Left lung (tissue), 10 donors: ENCODE measurements around the gene NRXN2. TPM values are rescaled to one million over a fixed set of nuclear protein-coding genes. Genes with fewer than 3 reads are reported as not detected.

Experiments used
- ATAC-seq: fragments of 200-7000 bp; cut with Tn5 transposase; one replicate; pipeline ENCODE4 v1.9.1; 2020; ENCODE audit warnings: moderate library complexity
- DNase-seq, 4 donors: peaks; one replicate each; pipeline ENCODE4 v3.0.0-alpha.2; 2013 to 2020
- H3K27ac ChIP-seq, 2 donors: fragments of 200-600 bp; sonication (generic) in 1 of 2; one replicate each; pipeline versions ENCODE4 v1.5.0 to v1.8.0; 2020 to 2021
- H3K27me3 ChIP-seq, 2 donors: fragments of 200-600 bp; sonication (generic) in 1 of 2; one replicate each; pipeline versions ENCODE4 v1.5.0 to v1.8.0; 2020 to 2021
- H3K36me3 ChIP-seq, 2 donors: fragments of 200-600 bp; sonication (generic) in 1 of 2; one replicate each; pipeline versions ENCODE4 v1.5.0 to v1.8.0; 2020 to 2021
- H3K4me1 ChIP-seq, 2 donors: fragments of 200-600 bp; one replicate each; pipeline ENCODE4 v1.8.0; 2021
- H3K4me3 ChIP-seq, 2 donors: fragments of 200-600 bp; sonication (generic) in 1 of 2; one replicate each; pipeline versions ENCODE4 v1.5.0 to v1.8.0; 2020 to 2021; ENCODE audit warnings: mild to moderate bottlenecking in 1 of 2
- H3K9me3 ChIP-seq, 2 donors: fragments of 200-600 bp; sonication (generic) in 1 of 2; one replicate each; pipeline versions ENCODE4 v1.5.0 to v1.8.0; 2020 to 2021
- intact Hi-C, 2 donors: fragments of 100-400 bp; cut with DNase I; formaldehyde crosslinking; loops; one replicate each; pipeline versions ENCODE4 v1.11.2 to v1.14.2; 2022
- polyA plus RNA-seq, 6 donors: library from polyadenylated mRNA; unstranded; fragments of 120-200 nt; gene quantifications; one replicate each; pipeline ENCODE4 v1.2.1, GENCODE V29; 2013; ENCODE audit not compliant: insufficient read length in 6 of 6
- total RNA-seq, 2 donors: library from RNA; stranded (reverse); fragmentation: NEBNext Ultra II Directional; extraction: Animal tissue kit (Norgen Biotek cat#: 25700); gene quantifications; one replicate each; pipeline ENCODE4 v1.2.1, GENCODE V29; 2021
- TF ChIP-seq, protein P1 (sequence below), 2 donors: fragments of 200-600 bp; sonication (generic) in 1 of 2; IDR thresholded peaks; one replicate each; pipeline versions ENCODE4 v1.5.0 to v1.8.0; 2021; ENCODE audit warnings: antibody characterized with exemption in 2 of 2
- donor health status: DM: no; HTN: yes; CAD: no.
- donor health status: DM: no; HTN: no; CAD: no.

NRXN2 gene
- total and polyA plus RNA-seq, 8 donors = 3.5 to 15.0 (median 10.4) TPM

DNA sequence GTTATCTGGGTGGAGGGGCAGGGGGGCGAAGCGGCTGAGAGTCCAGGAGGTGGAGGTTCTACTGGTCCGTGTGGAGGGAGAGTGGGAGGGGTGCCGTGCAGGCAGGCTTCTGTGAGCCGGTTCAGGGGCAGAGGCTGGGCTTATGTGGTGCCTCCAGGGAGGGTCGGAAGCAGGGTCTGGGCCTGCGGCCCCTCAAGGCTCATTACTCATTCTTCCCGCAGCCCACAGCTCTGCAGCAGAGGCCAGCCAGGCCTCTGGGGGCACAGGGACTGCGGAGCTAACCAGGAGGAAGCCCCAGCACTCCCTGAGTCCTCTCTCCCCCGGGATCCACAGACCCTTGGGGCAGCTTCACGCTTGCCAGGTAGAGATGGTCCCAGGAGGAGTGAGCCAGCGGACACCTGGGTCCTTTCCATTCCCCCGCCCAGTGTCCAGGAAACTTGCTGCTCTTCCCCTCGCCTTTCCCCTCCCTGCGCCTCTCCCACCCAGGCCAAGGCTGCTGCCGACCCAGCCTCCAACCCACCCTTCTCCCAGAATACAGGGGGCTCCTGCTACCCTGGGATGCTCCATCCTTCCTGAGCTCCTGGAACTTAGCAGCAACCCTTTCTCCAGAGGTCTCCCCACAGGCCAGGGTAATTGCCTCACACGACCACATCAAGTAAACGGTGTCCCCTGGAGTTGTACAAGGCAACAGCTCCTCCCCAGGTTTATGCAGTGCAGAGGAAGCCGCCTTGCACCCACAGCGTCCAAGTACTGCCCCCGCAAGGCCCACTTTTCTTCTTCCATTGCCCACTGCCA lies 6.3 kb downstream of the NRXN2 start:
- Histone ChIP-seq H3K4me1 (peaks cover 0 to 23% of the 10 kb centered on the region in 2 donors), H3K4me3 (no peak overlapping the region), H3K36me3 (no peaks in the 10 kb centered on the region), H3K27ac (no peak overlapping the region), H3K9me3 (no peaks in the 10 kb centered on the region), H3K27me3 (peaks cover 60 to 100% of the 10 kb centered on the region in 2 donors)
- intact Hi-C loops = no loop called here
- DNase-seq = no peak
- TF ChIP-seq, protein P1, sequence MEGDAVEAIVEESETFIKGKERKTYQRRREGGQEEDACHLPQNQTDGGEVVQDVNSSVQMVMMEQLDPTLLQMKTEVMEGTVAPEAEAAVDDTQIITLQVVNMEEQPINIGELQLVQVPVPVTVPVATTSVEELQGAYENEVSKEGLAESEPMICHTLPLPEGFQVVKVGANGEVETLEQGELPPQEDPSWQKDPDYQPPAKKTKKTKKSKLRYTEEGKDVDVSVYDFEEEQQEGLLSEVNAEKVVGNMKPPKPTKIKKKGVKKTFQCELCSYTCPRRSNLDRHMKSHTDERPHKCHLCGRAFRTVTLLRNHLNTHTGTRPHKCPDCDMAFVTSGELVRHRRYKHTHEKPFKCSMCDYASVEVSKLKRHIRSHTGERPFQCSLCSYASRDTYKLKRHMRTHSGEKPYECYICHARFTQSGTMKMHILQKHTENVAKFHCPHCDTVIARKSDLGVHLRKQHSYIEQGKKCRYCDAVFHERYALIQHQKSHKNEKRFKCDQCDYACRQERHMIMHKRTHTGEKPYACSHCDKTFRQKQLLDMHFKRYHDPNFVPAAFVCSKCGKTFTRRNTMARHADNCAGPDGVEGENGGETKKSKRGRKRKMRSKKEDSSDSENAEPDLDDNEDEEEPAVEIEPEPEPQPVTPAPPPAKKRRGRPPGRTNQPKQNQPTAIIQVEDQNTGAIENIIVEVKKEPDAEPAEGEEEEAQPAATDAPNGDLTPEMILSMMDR (IDR thresholded peaks at IDR 0.05) = no peak
- ATAC-seq = no peak

DNA sequence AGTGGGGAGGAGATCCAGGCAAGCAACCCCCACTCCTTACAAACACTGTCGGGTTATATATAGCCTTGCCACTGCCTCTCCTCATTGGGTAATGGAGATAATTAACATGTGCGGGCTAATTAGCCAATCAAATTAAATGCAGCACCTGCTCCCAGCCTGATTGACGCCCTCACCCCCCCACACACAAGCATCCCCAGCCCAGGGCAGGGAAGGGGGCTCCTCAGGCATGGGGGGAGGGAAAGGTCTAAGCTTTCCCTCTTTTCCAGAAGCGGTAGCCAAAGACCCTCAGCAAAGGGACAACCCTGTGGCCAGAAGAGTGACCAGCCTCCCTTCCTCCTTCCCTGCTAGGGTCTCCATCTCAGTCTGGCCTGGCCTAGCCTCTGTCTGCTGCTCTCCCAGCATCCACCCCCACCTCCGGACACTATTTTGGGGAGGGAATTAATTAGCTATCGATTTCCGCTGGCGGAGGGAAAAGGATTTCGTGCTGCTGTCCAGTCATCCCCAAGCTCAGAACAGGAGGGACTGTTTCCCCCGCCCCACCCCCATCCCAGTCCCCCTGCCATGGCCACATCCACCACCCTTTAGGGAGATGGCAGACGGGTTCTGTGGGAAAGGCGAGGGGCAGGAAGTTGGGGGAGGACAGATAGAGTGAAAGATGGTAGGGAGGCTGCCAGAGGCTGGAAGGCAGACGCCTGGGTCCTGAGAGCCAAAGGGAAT lies 7.1 kb downstream of the NRXN2 start:
- TF ChIP-seq, protein P1 (IDR thresholded peaks at IDR 0.05) = no peak
- H3K4me3 ChIP-seq = no peak overlapping the region
- H3K27ac ChIP-seq = no peak overlapping the region
- no peaks in the 10 kb centered on the region for H3K9me3 ChIP-seq
- peaks cover 0 to 29% of the 10 kb centered on the region in 2 donors for H3K4me1 ChIP-seq
- ATAC-seq (no peak), DNase-seq (no peak)
- H3K27me3 ChIP-seq = peaks cover 67 to 100% of the 10 kb centered on the region in 2 donors
- no peaks in the 10 kb centered on the region for H3K36me3 ChIP-seq
- intact Hi-C loops = no loop called here

DNA sequence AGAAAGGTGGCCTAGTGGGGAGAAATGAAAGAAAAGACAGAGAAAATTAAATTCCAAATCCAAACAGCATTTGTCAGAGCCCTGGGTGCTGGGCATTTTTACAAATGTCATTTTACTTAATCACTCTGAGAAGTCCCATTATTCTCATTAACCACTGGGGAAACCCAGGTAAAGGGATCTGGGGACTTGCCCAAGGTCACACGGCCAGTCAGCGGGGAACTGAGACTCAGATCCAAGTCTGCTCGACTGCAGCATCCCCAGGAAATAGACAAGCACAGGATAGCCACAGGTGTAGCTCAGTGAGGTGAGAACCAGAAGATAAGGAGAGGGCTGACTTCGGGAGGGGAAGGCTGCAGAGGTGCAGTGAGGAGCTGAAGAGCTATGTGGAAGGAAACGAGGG lies 7.9 kb downstream of the NRXN2 start:
- intact Hi-C loops = no loop called here
- H3K9me3 ChIP-seq = no peaks in the 10 kb centered on the region
- peaks cover 70 to 100% of the 10 kb centered on the region in 2 donors for H3K27me3 ChIP-seq

DNA sequence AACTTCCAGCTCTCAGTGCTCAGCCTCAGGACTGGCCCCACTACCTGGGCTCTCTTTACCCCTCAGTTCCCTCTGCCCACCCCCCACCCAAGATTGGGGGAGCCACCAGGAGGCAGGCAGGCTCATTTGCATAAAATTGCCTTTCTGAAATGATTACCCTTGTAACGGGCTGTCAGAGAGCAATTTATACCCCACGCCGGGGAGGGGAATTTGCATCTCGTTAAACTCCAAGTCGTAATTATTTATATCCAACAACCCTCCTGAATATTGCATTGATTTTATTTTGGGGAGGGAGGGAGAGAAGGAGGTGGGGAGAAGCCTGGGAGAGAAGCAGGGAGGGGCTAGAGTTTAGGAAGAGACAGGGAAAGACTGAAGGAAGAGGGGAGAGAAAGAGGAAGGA lies 8.3 kb downstream of the NRXN2 start:
- ATAC-seq = no peak
- H3K4me1 ChIP-seq = peaks cover 0 to 29% of the 10 kb centered on the region in 2 donors
- no peak overlapping the region for H3K27ac ChIP-seq
- no peaks in the 10 kb centered on the region for H3K9me3 ChIP-seq
- H3K27me3 ChIP-seq = peaks cover 70 to 100% of the 10 kb centered on the region in 2 donors
- DNase-seq = no peak
- no peak overlapping the region for H3K4me3 ChIP-seq
- intact Hi-C loops = no loop called here
- TF ChIP-seq, protein P1 (IDR thresholded peaks at IDR 0.05) = no peak
- no peaks in the 10 kb centered on the region for H3K36me3 ChIP-seq

More for the DNA sequence above, 7.9 kb downstream of the NRXN2 start:
- DNase-seq = no peak
- Histone ChIP-seq H3K4me3 (no peak overlapping the region), H3K27ac (no peak overlapping the region), H3K36me3 (no peaks in the 10 kb centered on the region), H3K4me1 (peaks cover 0 to 29% of the 10 kb centered on the region in 2 donors)
- no peak for ATAC-seq
- TF ChIP-seq, protein P1 (IDR thresholded peaks at IDR 0.05) = no peak

DNA sequence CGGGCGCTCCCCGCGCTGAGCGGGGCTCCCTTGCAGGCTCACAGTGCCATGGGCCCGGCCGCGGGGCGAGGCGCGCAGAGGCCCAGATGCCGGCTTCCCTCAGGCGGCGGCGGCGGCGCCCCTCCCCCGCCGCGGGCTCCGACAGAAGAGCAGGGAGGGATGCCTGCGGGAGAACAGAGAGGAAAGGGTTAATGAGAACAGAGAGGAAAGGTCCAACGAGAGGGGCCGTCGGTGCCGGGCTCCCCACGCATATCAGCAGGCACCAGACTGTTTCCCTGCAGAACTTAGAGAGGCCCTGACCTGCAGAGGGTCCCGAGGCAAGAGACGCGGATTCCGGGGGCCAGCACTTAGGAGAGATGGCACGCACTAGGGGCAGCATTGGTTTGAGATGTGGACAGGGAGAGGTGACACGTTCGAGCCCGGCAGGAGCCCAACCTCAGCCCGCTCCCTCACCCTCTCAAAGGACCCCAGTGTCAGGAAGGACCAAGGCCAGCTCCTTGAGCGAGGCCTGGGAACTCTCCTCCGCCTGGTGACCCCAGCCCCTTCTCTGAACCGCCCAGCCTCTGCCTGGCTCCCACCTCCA lies 9.1 kb downstream of the NRXN2 start:
- H3K36me3 ChIP-seq = no peaks in the 10 kb centered on the region
- H3K27ac ChIP-seq = no peak overlapping the region
- intact Hi-C loops = no loop called here
- peaks cover 70 to 100% of the 10 kb centered on the region in 2 donors for H3K27me3 ChIP-seq
- no peak overlapping the region for H3K4me3 ChIP-seq
- no peaks in the 10 kb centered on the region for H3K9me3 ChIP-seq
- TF ChIP-seq, protein P1 (IDR thresholded peaks at IDR 0.05) = no peak
- peaks cover 0 to 29% of the 10 kb centered on the region in 2 donors for H3K4me1 ChIP-seq
- ATAC-seq (no peak), DNase-seq (no peak)
